Neuron (in vitro differentiated cells): ENCODE results near the gene KPNB1.

ENCODE experiments used
- H2AFZ ChIP-seq: one replicate; pipeline ENCODE4 v1.6.1; 2013; ENCODE audit warnings: low read depth, mild to moderate bottlenecking, inconsistent platforms, low read length, moderate library complexity
- H3K27me3 ChIP-seq: one replicate; pipeline ENCODE4 v1.6.1; 2013; ENCODE audit warnings: low read length; ENCODE audit not compliant: insufficient read depth
- H3K36me3 ChIP-seq: one replicate; pipeline ENCODE4 v1.6.1; 2013; ENCODE audit warnings: low read length; ENCODE audit not compliant: insufficient read depth
- H3K4me1 ChIP-seq: one replicate; pipeline ENCODE4 v1.6.1; 2013; ENCODE audit warnings: low read length; ENCODE audit not compliant: insufficient read depth
- H3K4me3 ChIP-seq: 2 replicates; pipeline ENCODE4 v1.5.1; 2013; ENCODE audit warnings: mild to moderate bottlenecking, low read length, moderate library complexity
- H3K9me3 ChIP-seq: one replicate; pipeline ENCODE4 v1.6.1; 2013; ENCODE audit warnings: low read length

The KPNB1 gene

DNA sequence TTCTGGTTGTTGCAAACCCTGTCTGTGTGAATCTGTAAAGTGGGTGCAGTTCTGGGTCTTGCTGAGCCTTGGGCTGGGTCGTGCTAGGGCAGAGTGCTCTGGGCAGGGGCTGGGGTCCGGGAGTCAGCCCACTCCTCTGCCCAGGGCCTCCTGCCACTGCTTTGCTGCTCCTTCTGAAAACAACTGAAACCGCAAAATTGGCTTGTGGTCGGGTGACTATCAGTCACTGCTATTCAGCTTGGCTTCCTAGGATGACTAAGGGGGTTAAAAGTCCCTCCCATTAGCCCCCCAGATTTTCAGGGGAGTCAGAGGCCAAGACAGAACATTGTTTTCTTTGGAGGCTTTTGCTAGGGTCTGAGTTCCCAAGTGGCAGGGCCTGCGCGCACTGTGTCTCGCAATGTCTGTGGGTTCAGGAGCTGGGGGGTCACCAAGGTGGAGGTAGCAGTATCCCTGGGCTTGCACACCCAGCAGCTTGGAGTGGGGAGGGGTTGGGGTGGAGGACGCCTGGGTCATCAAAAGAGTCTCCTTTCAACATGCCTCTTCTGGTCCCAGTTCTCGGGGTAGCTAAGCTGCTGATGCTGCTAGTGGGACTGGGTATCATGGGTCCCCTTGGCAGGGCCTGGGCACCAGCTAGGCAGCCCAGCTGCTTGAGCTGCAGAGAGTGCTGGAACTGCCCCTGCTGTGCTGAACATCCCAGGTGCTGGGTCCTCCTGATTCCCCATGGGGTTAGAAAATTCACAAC is 69.9 kb downstream of the KPNB1 start:
- H3K27me3 ChIP-seq = peaks cover 58% of the 10 kb centered on the region
- H3K36me3 ChIP-seq = no peaks in the 10 kb centered on the region

GRCh38 chr17:47720196-47720595 is 70.5 kb downstream of the KPNB1 start:
- H3K4me3 ChIP-seq = no peak overlapping the region
- H2AFZ ChIP-seq = no peak overlapping the region
- no peaks in the 10 kb centered on the region for H3K4me1 ChIP-seq
- no peaks in the 10 kb centered on the region for H3K36me3 ChIP-seq
- H3K27me3 ChIP-seq = peaks cover 58% of the 10 kb centered on the region
- H3K9me3 ChIP-seq = no peaks in the 10 kb centered on the region

More for the DNA sequence above, 69.9 kb downstream of the KPNB1 start:
- H3K4me1 ChIP-seq = no peaks in the 10 kb centered on the region
- no peaks in the 10 kb centered on the region for H3K9me3 ChIP-seq
- H3K4me3 ChIP-seq = no peak overlapping the region
- H2AFZ ChIP-seq = no peak overlapping the region

DNA sequence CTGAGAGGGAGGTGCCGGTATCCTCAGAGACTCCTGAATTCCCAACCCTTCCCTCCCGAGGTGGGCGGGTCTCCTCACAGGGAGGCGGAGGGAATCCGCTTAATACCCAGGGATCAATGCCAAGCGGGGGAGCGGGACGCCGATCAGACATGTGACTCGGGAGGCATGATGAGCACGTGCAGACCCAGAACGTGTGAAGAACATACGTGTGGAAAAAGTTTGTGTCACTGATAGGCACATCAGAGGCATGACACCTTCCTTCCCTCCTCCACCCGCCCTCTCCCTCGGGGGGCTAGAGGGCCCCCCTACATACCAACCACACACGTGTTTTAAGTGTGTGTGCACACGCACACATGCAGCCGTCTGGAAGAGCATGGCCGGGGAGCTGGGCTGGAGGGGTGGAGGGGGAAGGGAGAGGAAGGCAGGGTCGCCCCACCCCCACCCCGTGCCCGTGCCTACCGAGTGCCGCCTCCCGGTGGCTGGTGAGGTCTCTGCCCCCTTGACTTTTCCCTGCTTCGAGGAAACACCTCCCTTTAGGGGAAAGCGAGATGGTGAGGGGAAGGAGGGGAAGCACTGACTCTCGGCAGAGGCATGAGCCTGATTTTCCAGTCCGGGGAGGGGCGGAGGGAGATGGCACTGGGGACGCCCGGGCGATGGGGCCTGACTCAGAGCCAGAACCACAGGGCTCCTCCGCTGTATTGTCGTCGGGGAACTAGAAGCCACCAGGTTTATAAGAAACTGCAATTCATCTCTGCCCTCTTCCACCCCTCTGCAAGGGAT is 71.2 kb downstream of the KPNB1 start:
- Histone ChIP-seq H3K27me3 (peaks cover 61% of the 10 kb centered on the region), H3K36me3 (no peaks in the 10 kb centered on the region), H3K9me3 (no peaks in the 10 kb centered on the region), H3K4me1 (no peaks in the 10 kb centered on the region), H2AFZ (no peak overlapping the region), H3K4me3 (no peak overlapping the region)

GRCh38 chr17:47721725-47722124 is 72.0 kb downstream of the KPNB1 start:
- Histone ChIP-seq H3K4me3 (no peak overlapping the region), H3K27me3 (peaks cover 66% of the 10 kb centered on the region), H3K9me3 (no peaks in the 10 kb centered on the region), H3K4me1 (no peaks in the 10 kb centered on the region), H2AFZ (no peak overlapping the region), H3K36me3 (no peaks in the 10 kb centered on the region)

DNA sequence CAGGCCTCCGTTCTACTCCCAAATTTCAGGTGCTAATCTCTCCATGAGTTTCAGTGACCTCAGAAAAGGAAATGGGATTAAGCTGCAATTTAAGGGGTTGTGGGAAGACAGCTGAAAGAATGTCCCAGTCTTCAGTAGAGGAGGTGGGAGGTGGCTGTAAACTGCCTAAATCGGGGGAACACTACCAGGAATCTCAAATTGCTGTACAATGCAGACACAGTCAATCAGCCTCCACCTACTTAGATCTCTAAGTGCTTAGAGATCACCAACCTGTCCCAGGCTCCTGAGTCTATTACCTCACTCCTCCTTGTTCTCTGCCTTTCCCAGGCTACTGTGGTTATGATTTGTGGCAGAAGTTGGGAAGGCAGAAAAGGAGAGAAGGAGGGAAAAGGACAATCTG is 75.0 kb downstream of the KPNB1 start:
- no peak overlapping the region for H3K4me3 ChIP-seq
- H3K27me3 ChIP-seq = peaks cover 65% of the 10 kb centered on the region
- no peaks in the 10 kb centered on the region for H3K36me3 ChIP-seq
- H3K4me1 ChIP-seq = no peaks in the 10 kb centered on the region
- no peaks in the 10 kb centered on the region for H3K9me3 ChIP-seq
- H2AFZ ChIP-seq = no peak overlapping the region

GRCh38 chr17:47725446-47726111 is 75.9 kb downstream of the KPNB1 start:
- Histone ChIP-seq H3K36me3 (no peaks in the 10 kb centered on the region), H2AFZ (no peak overlapping the region), H3K4me1 (no peaks in the 10 kb centered on the region), H3K27me3 (peaks cover 62% of the 10 kb centered on the region), H3K9me3 (no peaks in the 10 kb centered on the region), H3K4me3 (no peak overlapping the region)

GRCh38 chr17:47726796-47727703 is 77.3 kb downstream of the KPNB1 start:
- Histone ChIP-seq H2AFZ (no peak overlapping the region), H3K4me1 (no peaks in the 10 kb centered on the region), H3K9me3 (no peaks in the 10 kb centered on the region), H3K27me3 (peaks cover 62% of the 10 kb centered on the region), H3K36me3 (no peaks in the 10 kb centered on the region), H3K4me3 (no peak overlapping the region)

DNA sequence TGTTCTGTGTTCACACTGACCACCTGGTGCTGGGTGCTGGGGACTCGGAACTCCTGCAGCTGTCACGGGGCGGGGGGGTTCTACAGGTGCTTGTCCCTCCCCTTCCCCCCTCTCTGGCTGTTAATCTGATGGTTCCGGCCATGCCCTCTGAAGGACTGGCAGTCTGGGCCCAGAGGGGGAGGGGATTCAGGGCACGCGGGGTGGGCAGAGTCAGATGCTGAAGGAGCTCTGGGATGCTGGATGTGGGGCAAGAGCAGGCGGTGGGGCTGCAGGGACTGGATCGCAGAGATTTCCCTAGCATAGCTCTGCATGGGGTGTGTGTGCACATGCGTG is 78.0 kb downstream of the KPNB1 start:
- H3K27me3 ChIP-seq = peaks cover 63% of the 10 kb centered on the region
- H3K4me1 ChIP-seq = no peaks in the 10 kb centered on the region
- no peak overlapping the region for H2AFZ ChIP-seq
- H3K4me3 ChIP-seq = no peak overlapping the region
- no peaks in the 10 kb centered on the region for H3K9me3 ChIP-seq
- H3K36me3 ChIP-seq = no peaks in the 10 kb centered on the region

GRCh38 chr17:47728214-47728877 is 78.6 kb downstream of the KPNB1 start:
- Histone ChIP-seq H3K36me3 (no peaks in the 10 kb centered on the region), H3K9me3 (no peaks in the 10 kb centered on the region), H3K4me3 (no peak overlapping the region), H2AFZ (no peak overlapping the region), H3K4me1 (no peaks in the 10 kb centered on the region), H3K27me3 (peaks cover 65% of the 10 kb centered on the region)

DNA sequence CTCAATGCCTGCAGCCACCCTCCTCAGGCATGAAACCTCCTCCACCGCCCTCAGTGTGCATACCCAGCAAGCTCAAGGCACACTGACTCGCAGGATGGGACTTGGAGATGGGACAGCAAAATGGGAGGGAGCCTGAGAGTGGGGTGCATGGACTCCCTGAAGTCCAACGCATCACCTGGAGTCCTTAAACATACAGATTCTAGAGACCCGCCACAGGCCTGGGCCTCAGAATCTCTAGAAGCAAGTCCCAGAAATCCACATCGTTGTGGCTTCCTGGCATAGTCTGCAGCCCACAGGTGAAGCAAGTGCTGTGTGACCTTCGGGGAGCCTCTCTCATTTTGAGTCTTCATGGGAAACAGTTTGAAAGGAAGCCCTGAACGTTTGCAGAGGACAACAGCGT is 79.8 kb downstream of the KPNB1 start:
- H3K4me3 ChIP-seq = no peak overlapping the region

DNA sequence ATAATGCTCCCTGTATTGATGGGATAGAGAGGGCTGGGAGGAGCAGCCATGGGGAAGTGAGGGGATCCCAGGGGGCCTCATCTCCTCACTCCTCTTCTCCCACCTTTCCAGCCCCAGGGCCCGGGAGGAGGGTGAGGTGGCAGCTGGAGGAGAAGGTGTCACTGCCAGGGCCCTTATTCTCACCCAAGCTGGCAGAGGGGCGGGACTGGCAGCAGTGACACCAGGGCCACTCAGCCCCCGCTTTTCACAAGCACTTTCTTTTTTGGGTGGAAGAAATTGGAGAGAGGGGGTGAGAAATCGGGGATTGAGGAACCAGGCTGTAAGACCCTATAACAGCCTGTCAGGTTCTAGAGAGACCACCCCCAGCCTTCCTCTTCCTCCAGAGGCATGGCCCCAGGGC is 81.0 kb downstream of the KPNB1 start:
- no peaks in the 10 kb centered on the region for H3K9me3 ChIP-seq
- H2AFZ ChIP-seq = no peak overlapping the region
- no peak overlapping the region for H3K4me3 ChIP-seq
- H3K27me3 ChIP-seq = peaks cover 68% of the 10 kb centered on the region
- H3K4me1 ChIP-seq = peaks cover 4% of the 10 kb centered on the region
- no peaks in the 10 kb centered on the region for H3K36me3 ChIP-seq

More for the DNA sequence above, 79.8 kb downstream of the KPNB1 start:
- Histone ChIP-seq H3K4me1 (peaks cover 4% of the 10 kb centered on the region), H3K9me3 (no peaks in the 10 kb centered on the region), H2AFZ (no peak overlapping the region), H3K36me3 (no peaks in the 10 kb centered on the region), H3K27me3 (peaks cover 65% of the 10 kb centered on the region)

DNA sequence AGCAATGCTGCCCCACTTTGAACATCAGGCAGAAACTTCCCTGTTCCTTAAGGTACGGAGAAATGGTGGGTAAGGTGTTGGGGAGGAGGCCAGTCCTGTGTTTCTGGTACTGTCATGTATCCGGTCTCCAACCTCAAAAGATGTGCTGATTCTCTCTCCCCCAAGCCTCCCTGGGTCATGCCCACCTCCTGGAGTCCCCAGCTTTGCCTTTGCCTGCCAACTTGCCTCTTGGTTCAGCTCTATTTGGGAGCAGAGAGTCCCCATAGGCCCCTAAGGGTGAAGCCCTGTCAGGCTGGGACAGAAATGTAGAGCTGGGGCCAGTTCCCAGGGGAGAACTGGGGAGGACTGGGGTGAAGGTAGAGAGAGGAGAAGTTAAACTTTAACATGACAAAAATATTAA is 81.7 kb downstream of the KPNB1 start:
- Histone ChIP-seq H3K4me3 (no peak overlapping the region), H3K4me1 (peaks cover 4% of the 10 kb centered on the region), H2AFZ (no peak overlapping the region), H3K9me3 (no peaks in the 10 kb centered on the region), H3K36me3 (no peaks in the 10 kb centered on the region), H3K27me3 (peaks cover 72% of the 10 kb centered on the region)
